ENCODE results near the gene CYBC1.

The CYBC1 gene

DNA sequence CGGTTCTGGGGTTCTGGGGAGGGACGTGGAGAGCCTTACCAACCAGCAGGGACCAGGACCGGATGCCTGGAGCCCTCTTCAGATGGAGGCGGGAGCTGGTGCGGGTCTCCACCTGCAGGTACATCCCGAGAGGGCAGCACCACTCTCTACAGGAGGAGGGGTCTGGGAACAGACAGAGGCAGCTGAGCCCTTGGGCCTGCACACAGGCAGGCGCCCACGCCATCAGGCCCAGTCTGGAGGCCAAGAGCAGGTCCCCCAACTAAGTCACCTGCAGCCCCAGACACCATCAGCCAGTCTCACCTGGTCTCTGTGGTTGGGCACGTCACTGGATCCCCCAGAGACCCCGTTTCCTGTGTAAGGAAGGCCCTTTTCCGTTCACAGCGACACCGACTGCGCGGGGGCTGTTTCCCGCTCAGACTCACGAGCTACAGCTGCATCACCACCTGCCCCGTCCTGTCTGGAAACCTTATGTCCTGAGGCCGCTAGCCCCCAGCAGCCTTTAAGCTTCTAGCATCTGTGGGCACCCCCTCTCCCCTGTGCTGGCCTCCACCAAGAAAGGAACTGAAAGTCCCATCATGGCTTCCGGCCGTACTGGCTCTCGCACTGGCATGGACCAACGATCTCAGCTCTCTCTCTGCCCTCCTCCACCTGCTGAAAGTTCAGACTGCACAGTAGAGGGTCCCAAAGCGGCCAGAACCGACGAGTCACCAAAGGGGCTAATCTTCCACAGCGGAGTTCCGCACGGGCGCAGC lies 1.2 kb downstream of the CYBC1 start:
- ATAC-seq (ENCODE audit: low read depth) (no peak), DNase-seq (ENCODE audit: low spot score) (no peak)
- Histone ChIP-seq H3K36me3 (ENCODE audit: low read depth) (no peaks in the 10 kb centered on the region), H3K4me3 (ENCODE audit: severe bottlenecking) (peak overlapping the region; percentile 60), H3K27me3 (ENCODE audit: insufficient read depth, poor library complexity, severe bottlenecking) (no peaks in the 10 kb centered on the region), H3K9me3 (ENCODE audit: severe bottlenecking) (no peaks in the 10 kb centered on the region), H3K27ac (ENCODE audit: poor library complexity, severe bottlenecking) (no peak overlapping the region), H3K4me1 (ENCODE audit: insufficient read depth, poor library complexity, severe bottlenecking) (no peaks in the 10 kb centered on the region)
- TF ChIP-seq, protein P1, sequence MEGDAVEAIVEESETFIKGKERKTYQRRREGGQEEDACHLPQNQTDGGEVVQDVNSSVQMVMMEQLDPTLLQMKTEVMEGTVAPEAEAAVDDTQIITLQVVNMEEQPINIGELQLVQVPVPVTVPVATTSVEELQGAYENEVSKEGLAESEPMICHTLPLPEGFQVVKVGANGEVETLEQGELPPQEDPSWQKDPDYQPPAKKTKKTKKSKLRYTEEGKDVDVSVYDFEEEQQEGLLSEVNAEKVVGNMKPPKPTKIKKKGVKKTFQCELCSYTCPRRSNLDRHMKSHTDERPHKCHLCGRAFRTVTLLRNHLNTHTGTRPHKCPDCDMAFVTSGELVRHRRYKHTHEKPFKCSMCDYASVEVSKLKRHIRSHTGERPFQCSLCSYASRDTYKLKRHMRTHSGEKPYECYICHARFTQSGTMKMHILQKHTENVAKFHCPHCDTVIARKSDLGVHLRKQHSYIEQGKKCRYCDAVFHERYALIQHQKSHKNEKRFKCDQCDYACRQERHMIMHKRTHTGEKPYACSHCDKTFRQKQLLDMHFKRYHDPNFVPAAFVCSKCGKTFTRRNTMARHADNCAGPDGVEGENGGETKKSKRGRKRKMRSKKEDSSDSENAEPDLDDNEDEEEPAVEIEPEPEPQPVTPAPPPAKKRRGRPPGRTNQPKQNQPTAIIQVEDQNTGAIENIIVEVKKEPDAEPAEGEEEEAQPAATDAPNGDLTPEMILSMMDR (IDR thresholded peaks at IDR 0.05; ENCODE audit: poor library complexity, severe bottlenecking), result no peak

DNA sequence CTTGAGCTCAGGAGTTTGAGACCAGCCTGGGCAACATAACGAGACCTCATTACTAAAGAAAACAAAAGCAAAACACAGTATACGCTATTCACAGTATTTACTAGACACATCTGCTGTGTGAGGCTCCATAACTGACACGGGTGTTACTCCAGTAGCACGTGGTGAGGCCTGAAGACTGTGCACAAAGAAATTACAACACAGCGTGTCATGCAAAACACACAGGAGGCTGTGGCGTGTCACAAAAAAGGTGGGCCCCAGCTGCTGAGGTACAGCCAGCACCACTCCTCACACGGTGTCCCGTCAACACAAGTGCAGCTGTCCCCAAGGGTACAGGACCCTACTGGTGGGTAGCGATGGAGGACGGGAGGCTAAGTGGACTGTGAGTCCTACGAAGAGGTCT lies 2.7 kb downstream of the CYBC1 start:
- H3K4me3 ChIP-seq (ENCODE audit: severe bottlenecking), result no peak overlapping the region
- H3K27ac ChIP-seq (ENCODE audit: poor library complexity, severe bottlenecking), result no peak overlapping the region
- H3K27me3 ChIP-seq (ENCODE audit: insufficient read depth, poor library complexity, severe bottlenecking), result no peaks in the 10 kb centered on the region
- H3K9me3 ChIP-seq (ENCODE audit: severe bottlenecking), result no peaks in the 10 kb centered on the region
- TF ChIP-seq, protein P1 (IDR thresholded peaks at IDR 0.05; ENCODE audit: poor library complexity, severe bottlenecking), result no peak
- H3K4me1 ChIP-seq (ENCODE audit: insufficient read depth, poor library complexity, severe bottlenecking), result no peaks in the 10 kb centered on the region
- DNase-seq (ENCODE audit: low spot score) (no peak), ATAC-seq (ENCODE audit: low read depth) (no peak)
- no peaks in the 10 kb centered on the region for H3K36me3 ChIP-seq (ENCODE audit: low read depth)

DNA sequence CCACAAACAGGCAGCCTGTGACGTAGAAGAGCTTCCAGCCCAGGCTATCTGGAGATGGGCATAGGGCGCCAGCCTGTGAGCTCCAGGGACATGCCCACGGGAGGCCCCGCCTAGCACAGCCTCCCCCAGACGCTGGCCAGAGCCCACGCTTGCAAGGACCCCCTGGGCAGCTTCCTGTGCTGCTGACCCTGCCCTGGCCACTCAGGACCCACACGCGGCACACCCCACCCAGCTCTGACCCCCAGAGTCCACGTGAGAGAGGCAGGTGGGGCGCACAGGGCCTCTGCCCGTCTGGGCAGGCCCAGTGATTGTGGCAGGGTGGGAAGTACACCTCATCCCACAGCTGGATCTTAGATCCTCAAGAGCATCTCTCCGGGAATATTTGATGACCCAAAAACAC lies 3.9 kb downstream of the CYBC1 start:
- no peak overlapping the region for H3K4me3 ChIP-seq (ENCODE audit: severe bottlenecking)
- TF ChIP-seq, protein P1 (IDR thresholded peaks at IDR 0.05; ENCODE audit: poor library complexity, severe bottlenecking), result no peak
- no peaks in the 10 kb centered on the region for H3K36me3 ChIP-seq (ENCODE audit: low read depth)
- H3K27ac ChIP-seq (ENCODE audit: poor library complexity, severe bottlenecking), result no peak overlapping the region
- ATAC-seq (ENCODE audit: low read depth) (no peak), DNase-seq (ENCODE audit: low spot score) (no peak)
- H3K4me1 ChIP-seq (ENCODE audit: insufficient read depth, poor library complexity, severe bottlenecking), result no peaks in the 10 kb centered on the region
- no peaks in the 10 kb centered on the region for H3K9me3 ChIP-seq (ENCODE audit: severe bottlenecking)
- H3K27me3 ChIP-seq (ENCODE audit: insufficient read depth, poor library complexity, severe bottlenecking), result no peaks in the 10 kb centered on the region

DNA sequence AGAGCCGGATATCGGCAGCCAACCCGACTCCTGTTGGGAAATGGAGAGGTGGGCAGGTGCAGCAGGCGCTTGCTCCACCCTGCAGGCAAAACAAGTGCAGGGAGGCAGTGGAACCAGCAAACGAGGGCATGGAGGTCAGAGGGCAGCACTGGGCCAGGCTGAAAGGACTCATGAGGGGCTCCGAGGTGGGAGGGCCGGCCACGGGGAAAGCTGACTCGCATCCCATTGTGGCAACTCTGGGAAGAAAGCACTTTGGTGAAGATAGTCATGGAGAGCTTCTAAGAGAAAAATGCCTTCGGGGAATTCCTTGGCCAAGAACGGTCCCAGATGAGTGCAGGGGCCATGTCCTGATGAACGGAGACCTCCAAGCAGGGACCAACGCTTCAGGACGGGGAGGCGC lies 4.4 kb downstream of the CYBC1 start:
- DNase-seq (ENCODE audit: low spot score), result no peak
- TF ChIP-seq, protein P1 (IDR thresholded peaks at IDR 0.05; ENCODE audit: poor library complexity, severe bottlenecking), result no peak
- no peak for ATAC-seq (ENCODE audit: low read depth)
- Histone ChIP-seq H3K9me3 (ENCODE audit: severe bottlenecking) (no peaks in the 10 kb centered on the region), H3K27ac (ENCODE audit: poor library complexity, severe bottlenecking) (no peak overlapping the region), H3K4me1 (ENCODE audit: insufficient read depth, poor library complexity, severe bottlenecking) (no peaks in the 10 kb centered on the region), H3K36me3 (ENCODE audit: low read depth) (no peaks in the 10 kb centered on the region), H3K27me3 (ENCODE audit: insufficient read depth, poor library complexity, severe bottlenecking) (no peaks in the 10 kb centered on the region), H3K4me3 (ENCODE audit: severe bottlenecking) (no peak overlapping the region)

DNA sequence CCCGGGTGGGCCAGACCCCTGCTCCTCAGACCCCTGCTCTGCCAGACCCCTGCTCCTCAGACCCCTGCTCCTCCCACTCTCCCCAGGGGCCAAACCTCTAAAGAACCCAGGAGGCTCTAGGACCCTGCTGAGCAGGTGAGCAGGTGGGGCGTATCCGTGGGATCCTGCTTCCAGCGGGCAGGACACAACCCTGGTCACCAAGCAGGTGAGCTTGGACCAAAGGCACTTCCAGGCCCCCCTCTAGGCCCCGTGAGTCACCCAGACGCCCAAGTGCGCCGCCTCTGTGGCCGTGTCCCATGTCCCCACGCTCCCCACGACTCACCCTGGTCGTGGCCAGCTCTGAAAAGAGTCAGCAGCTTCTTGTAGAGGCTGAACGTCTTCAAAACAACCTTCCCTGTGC lies 5.0 kb downstream of the CYBC1 start:
- TF ChIP-seq, protein P1 (IDR thresholded peaks at IDR 0.05; ENCODE audit: poor library complexity, severe bottlenecking), result no peak
- H3K4me1 ChIP-seq (ENCODE audit: insufficient read depth, poor library complexity, severe bottlenecking), result no peaks in the 10 kb centered on the region
- no peak overlapping the region for H3K27ac ChIP-seq (ENCODE audit: poor library complexity, severe bottlenecking)
- DNase-seq (ENCODE audit: low spot score) (no peak), ATAC-seq (ENCODE audit: low read depth) (no peak)
- no peaks in the 10 kb centered on the region for H3K9me3 ChIP-seq (ENCODE audit: severe bottlenecking)
- no peaks in the 10 kb centered on the region for H3K36me3 ChIP-seq (ENCODE audit: low read depth)
- no peaks in the 10 kb centered on the region for H3K27me3 ChIP-seq (ENCODE audit: insufficient read depth, poor library complexity, severe bottlenecking)
- H3K4me3 ChIP-seq (ENCODE audit: severe bottlenecking), result no peak overlapping the region
